ENCODE measurements around the gene DISC1. TPM values are rescaled to one million over a fixed set of nuclear protein-coding genes. Genes with fewer than 3 reads are reported as not detected.

Gene DISC1
- polyA plus RNA-seq, 1 experiment: 5.4 TPM

- DNase-seq (ENCODE audit: low read depth, low spot score): no peak
- ChIA-PET POLR2A (no interaction called here), CTCF (interaction anchor here (1.7 to 2.0 kb wide), 3 partner anchors 15 to 268 kb away, joined by 5 to 8 read pairs (median 5); partner anchors contain the start of genes EXOC8 and SPRTN)
- Histone ChIP-seq H3K27ac (ENCODE audit: low read depth, low read length) (no peak overlapping the region), H3K9me3 (ENCODE audit: control insufficient read depth, insufficient read depth, low read length) (no peaks in the 10 kb centered on the region), H3K27me3 (ENCODE audit: control insufficient read depth, insufficient read depth, low read length) (no peaks in the 10 kb centered on the region), H3K4me3 (ENCODE audit: low read depth, low read length) (no peak overlapping the region)
- no peak for TF ChIP-seq CTCF (IDR thresholded peaks at IDR 0.05; ENCODE audit: low read depth, low read length)
Observed at GRCh38 chr1:231605149-231606100, 21.2 kb upstream of the DISC1 start.

- Histone ChIP-seq H3K27me3 (ENCODE audit: control insufficient read depth, insufficient read depth, low read length) (peaks cover 3% of the 10 kb centered on the region), H3K27ac (ENCODE audit: low read depth, low read length) (no peak overlapping the region), H3K9me3 (ENCODE audit: control insufficient read depth, insufficient read depth, low read length) (no peaks in the 10 kb centered on the region), H3K4me3 (ENCODE audit: low read depth, low read length) (no peak overlapping the region)
- ChIA-PET POLR2A (no interaction called here), CTCF (interaction anchor here (1.7 to 2.0 kb wide), 3 partner anchors 16 to 269 kb away, joined by 5 to 8 read pairs (median 5); partner anchors contain the start of genes EXOC8 and SPRTN)
- TF ChIP-seq CTCF (IDR thresholded peaks at IDR 0.05; ENCODE audit: low read depth, low read length): no peak
- no peak for DNase-seq (ENCODE audit: low read depth, low spot score)
Observed at GRCh38 chr1:231606712-231607111, 19.9 kb upstream of the DISC1 start.

- Histone ChIP-seq H3K27ac (ENCODE audit: low read depth, low read length) (no peak overlapping the region), H3K4me3 (ENCODE audit: low read depth, low read length) (no peak overlapping the region), H3K27me3 (ENCODE audit: control insufficient read depth, insufficient read depth, low read length) (peaks cover 3% of the 10 kb centered on the region), H3K9me3 (ENCODE audit: control insufficient read depth, insufficient read depth, low read length) (no peaks in the 10 kb centered on the region)
- ChIA-PET POLR2A (interaction anchor here (0.6 kb wide), 1 partner anchor 25 kb away, joined by 3 read pairs; no protein-coding TSS in a partner anchor), CTCF (no interaction called here)
- no peak for DNase-seq (ENCODE audit: low read depth, low spot score)
- no peak for TF ChIP-seq CTCF (IDR thresholded peaks at IDR 0.05; ENCODE audit: low read depth, low read length)
Observed at GRCh38 chr1:231610388-231610787, 16.2 kb upstream of the DISC1 start.

- H3K27me3 ChIP-seq (ENCODE audit: control insufficient read depth, insufficient read depth, low read length): peaks cover 3% of the 10 kb centered on the region
- no peak overlapping the region for H3K27ac ChIP-seq (ENCODE audit: low read depth, low read length)
- H3K9me3 ChIP-seq (ENCODE audit: control insufficient read depth, insufficient read depth, low read length): no peaks in the 10 kb centered on the region
- DNase-seq (ENCODE audit: low read depth, low spot score): no peak
- ChIA-PET CTCF (no interaction called here), POLR2A (interaction anchor here (0.6 kb wide), 1 partner anchor 24 kb away, joined by 3 read pairs; no protein-coding TSS in a partner anchor)
- TF ChIP-seq CTCF (IDR thresholded peaks at IDR 0.05; ENCODE audit: low read depth, low read length): no peak
- H3K4me3 ChIP-seq (ENCODE audit: low read depth, low read length): no peak overlapping the region
Observed at GRCh38 chr1:231611111-231611510, 15.5 kb upstream of the DISC1 start.

GRCh38 chr1:231611851-231612250 lies 14.7 kb upstream of the DISC1 start:
- no peaks in the 10 kb centered on the region for H3K9me3 ChIP-seq (ENCODE audit: control insufficient read depth, insufficient read depth, low read length)
- no peak overlapping the region for H3K27ac ChIP-seq (ENCODE audit: low read depth, low read length)
- H3K4me3 ChIP-seq (ENCODE audit: low read depth, low read length): no peak overlapping the region
- peaks cover 3% of the 10 kb centered on the region for H3K27me3 ChIP-seq (ENCODE audit: control insufficient read depth, insufficient read depth, low read length)
- ChIA-PET CTCF (no interaction called here), POLR2A (no interaction called here)
- no peak for DNase-seq (ENCODE audit: low read depth, low spot score)
- TF ChIP-seq CTCF (IDR thresholded peaks at IDR 0.05; ENCODE audit: low read depth, low read length): no peak
